Measurements from ENCODE around the gene FGF12.

FGF12 gene

GRCh38 chr3:192687488-192688152 is 39.7 kb downstream of the FGF12 start:
- Histone ChIP-seq H3K4me3 (ENCODE audit: insufficient read depth, low read length, poor library complexity, severe bottlenecking) (no peak overlapping the region), H3K79me2 (ENCODE audit: insufficient read depth, low read length) (no peaks in the 10 kb centered on the region), H3K9me2 (replicated peaks; ENCODE audit: insufficient read depth, low read length) (no peaks in the 10 kb centered on the region), H3K4me2 (ENCODE audit: low read depth, low read length, poor library complexity, severe bottlenecking) (no peak overlapping the region), H3K36me3 (ENCODE audit: low read length) (no peaks in the 10 kb centered on the region), H3K27me3 (ENCODE audit: low read length) (no peaks in the 10 kb centered on the region), H3K9ac (ENCODE audit: low read length) (no peak overlapping the region), H3K9me3 (ENCODE audit: insufficient read depth, low read length) (no peaks in the 10 kb centered on the region), H3F3A (ENCODE audit: insufficient read depth) (no peaks in the 10 kb centered on the region), H4K20me1 (ENCODE audit: low read depth, low read length) (no peaks in the 10 kb centered on the region), H2AFZ (ENCODE audit: low read depth, low read length, severe bottlenecking) (no peak overlapping the region), H3K27ac (ENCODE audit: low read depth, low read length) (no peak overlapping the region)
- TF ChIP-seq CTCF (IDR thresholded peaks at IDR 0.05; ENCODE audit: insufficient read depth, low read length, poor library complexity, severe bottlenecking): no peak
- TF ChIP-seq EZH2phosphoT487 (conservative IDR thresholded peaks at IDR 0.05; ENCODE audit: low read length): no peak

- Histone ChIP-seq H3K79me2 (ENCODE audit: insufficient read depth, low read length) (no peaks in the 10 kb centered on the region), H3K27me3 (ENCODE audit: low read length) (no peaks in the 10 kb centered on the region), H3K4me3 (ENCODE audit: insufficient read depth, low read length, poor library complexity, severe bottlenecking) (no peak overlapping the region), H3K4me2 (ENCODE audit: low read depth, low read length, poor library complexity, severe bottlenecking) (no peak overlapping the region), H3K27ac (ENCODE audit: low read depth, low read length) (no peak overlapping the region), H3F3A (ENCODE audit: insufficient read depth) (no peaks in the 10 kb centered on the region), H3K9ac (ENCODE audit: low read length) (no peak overlapping the region), H3K36me3 (ENCODE audit: low read length) (no peaks in the 10 kb centered on the region), H3K9me2 (replicated peaks; ENCODE audit: insufficient read depth, low read length) (no peaks in the 10 kb centered on the region), H2AFZ (ENCODE audit: low read depth, low read length, severe bottlenecking) (no peak overlapping the region), H4K20me1 (ENCODE audit: low read depth, low read length) (no peaks in the 10 kb centered on the region), H3K9me3 (ENCODE audit: insufficient read depth, low read length) (no peaks in the 10 kb centered on the region)
- no peak for TF ChIP-seq CTCF (IDR thresholded peaks at IDR 0.05; ENCODE audit: insufficient read depth, low read length, poor library complexity, severe bottlenecking)
- TF ChIP-seq EZH2phosphoT487 (conservative IDR thresholded peaks at IDR 0.05; ENCODE audit: low read length): no peak
Observed at GRCh38 chr3:192685801-192686200, 41.5 kb downstream of the FGF12 start.

- Histone ChIP-seq H3K36me3 (ENCODE audit: low read length) (no peaks in the 10 kb centered on the region), H3K79me2 (ENCODE audit: insufficient read depth, low read length) (no peaks in the 10 kb centered on the region), H3K9me2 (replicated peaks; ENCODE audit: insufficient read depth, low read length) (no peaks in the 10 kb centered on the region), H4K20me1 (ENCODE audit: low read depth, low read length) (no peaks in the 10 kb centered on the region), H3K9ac (ENCODE audit: low read length) (no peak overlapping the region), H3K4me2 (ENCODE audit: low read depth, low read length, poor library complexity, severe bottlenecking) (no peak overlapping the region), H3K4me3 (ENCODE audit: insufficient read depth, low read length, poor library complexity, severe bottlenecking) (no peak overlapping the region), H3K9me3 (ENCODE audit: insufficient read depth, low read length) (no peaks in the 10 kb centered on the region), H2AFZ (ENCODE audit: low read depth, low read length, severe bottlenecking) (no peak overlapping the region), H3K27me3 (ENCODE audit: low read length) (no peaks in the 10 kb centered on the region), H3K27ac (ENCODE audit: low read depth, low read length) (no peak overlapping the region), H3F3A (ENCODE audit: insufficient read depth) (no peaks in the 10 kb centered on the region)
- TF ChIP-seq CTCF (IDR thresholded peaks at IDR 0.05; ENCODE audit: insufficient read depth, low read length, poor library complexity, severe bottlenecking) (no peak), EZH2phosphoT487 (conservative IDR thresholded peaks at IDR 0.05; ENCODE audit: low read length) (no peak)
Observed at GRCh38 chr3:192684151-192684550, 43.2 kb downstream of the FGF12 start.

Data from SU-DHL-6 (cell line).